ENCODE measurements around the gene TNFRSF1A. TPM values are rescaled to one million over a fixed set of nuclear protein-coding genes. Genes with fewer than 3 reads are reported as not detected.
A peak's percentile ranks its signal among the peaks of the same experiment; 100 is the strongest.
"Not testable (repeated sequence)": the region's sequence is repeated elsewhere in the genome, so short reads cannot be mapped to it uniquely, and the experiment has no call there.

Gene TNFRSF1A
- total RNA-seq, 4 donors from 2014 or later = 279 to 689 (median 317) TPM

DNA sequence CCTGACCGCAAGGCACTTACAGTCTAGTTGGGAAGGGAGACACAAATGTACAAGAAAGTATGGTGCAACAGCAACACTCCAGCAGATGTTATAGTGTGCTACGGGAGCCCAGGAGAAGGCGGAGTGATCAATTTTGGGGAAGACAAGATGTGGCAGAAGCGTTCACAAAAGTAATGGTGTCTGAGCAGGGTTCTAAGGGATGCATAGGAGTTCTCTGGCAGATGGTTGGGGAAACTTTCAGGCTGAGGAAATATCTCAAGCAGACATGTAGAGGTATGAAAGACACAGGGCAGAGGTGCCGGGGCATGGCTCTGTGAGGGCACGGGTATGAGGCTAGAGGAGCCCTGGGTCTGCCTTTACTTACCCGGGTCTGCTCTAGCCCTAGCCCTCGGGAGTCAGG is 5.1 kb upstream of the TNFRSF1A start:
- ATAC-seq (ENCODE audit: low FRiP score) = peak; percentile 1

DNA sequence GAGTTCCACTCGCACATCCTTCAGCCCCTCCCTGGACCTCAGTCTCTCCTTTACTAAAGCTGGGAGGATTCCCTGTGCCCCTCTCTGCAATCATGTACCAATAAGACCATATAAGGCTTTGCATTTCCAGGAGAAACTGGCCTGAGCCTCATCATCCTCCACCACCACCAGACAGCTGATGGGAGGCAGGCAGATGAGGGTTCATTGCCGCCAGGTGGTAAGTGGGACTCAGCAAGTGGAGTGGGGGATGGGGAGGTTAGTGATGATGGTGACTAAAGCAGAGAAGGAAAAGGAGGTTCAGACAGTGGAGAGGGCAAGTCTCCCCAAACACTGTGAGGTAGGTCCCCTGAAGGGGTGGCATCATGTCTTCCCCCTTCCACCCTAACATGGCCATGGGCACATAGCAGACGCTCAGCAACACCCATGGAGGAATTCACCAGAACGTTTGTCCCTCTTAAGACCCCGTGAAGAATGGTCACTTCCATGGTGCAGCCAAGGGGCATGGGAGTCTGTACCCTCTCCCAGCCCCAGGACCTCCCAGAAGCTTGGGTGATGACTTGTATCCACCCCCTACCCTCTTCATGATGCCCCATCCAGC is 4.5 kb upstream of the TNFRSF1A start:
- ATAC-seq (ENCODE audit: low FRiP score) (no peak), DNase-seq (ENCODE audit: low spot score) (no peak)
- no peak for TF ChIP-seq CTCF (IDR thresholded peaks at IDR 0.05)

More for the DNA sequence above, 5.1 kb upstream of the TNFRSF1A start:
- no peak for DNase-seq (ENCODE audit: low spot score)
- TF ChIP-seq CTCF (IDR thresholded peaks at IDR 0.05) = no peak

GRCh38 chr12:6345319-6346091 is 3.6 kb upstream of the TNFRSF1A start:
- DNase-seq (ENCODE audit: low spot score) (peak; percentile 68), ATAC-seq (ENCODE audit: low FRiP score) (peak; percentile 80)
- TF ChIP-seq CTCF (IDR thresholded peaks at IDR 0.05) = no peak

DNA sequence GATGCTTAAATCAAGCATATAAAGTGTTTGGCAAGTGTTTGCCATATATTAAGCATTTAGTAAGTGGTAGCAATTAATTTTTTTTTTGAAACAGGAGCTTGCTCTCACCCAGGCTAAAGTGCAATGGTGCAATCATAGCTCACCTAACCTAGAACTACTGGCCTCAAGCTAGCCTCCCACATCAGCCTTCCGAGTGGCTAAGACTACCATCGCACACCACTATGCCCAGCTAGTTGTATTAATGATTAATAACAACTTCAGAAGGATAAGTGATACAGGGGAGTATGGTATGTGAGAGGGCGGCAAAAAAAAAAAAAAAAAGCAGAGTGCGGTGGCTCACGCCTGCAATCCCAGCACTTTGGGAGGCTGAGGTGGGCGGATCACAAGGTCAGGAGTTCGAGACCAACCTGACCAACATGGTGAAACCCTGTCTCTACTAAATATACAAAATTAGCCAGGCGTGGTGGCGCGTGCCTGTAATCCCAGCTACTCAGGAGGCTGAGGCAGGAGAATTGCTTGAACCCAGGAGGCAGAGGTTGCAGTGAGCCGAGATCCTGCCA is 2.3 kb upstream of the TNFRSF1A start:
- not testable (repeated sequence) for DNase-seq (ENCODE audit: low spot score); ATAC-seq (ENCODE audit: low FRiP score)

GRCh38 chr12:6343518-6343917 is 1.6 kb upstream of the TNFRSF1A start:
- DNase-seq (ENCODE audit: low spot score) (no peak), ATAC-seq (ENCODE audit: low FRiP score) (no peak)
- TF ChIP-seq CTCF (IDR thresholded peaks at IDR 0.05) = no peak

- ATAC-seq (ENCODE audit: low FRiP score) = no peak
- TF ChIP-seq CTCF (IDR thresholded peaks at IDR 0.05) = no peak
- DNase-seq (ENCODE audit: low spot score) = no peak
Observed at GRCh38 chr12:6342140-6342889, 439 bp upstream of the TNFRSF1A start.

- no peak for TF ChIP-seq CTCF (IDR thresholded peaks at IDR 0.05)
- DNase-seq (ENCODE audit: low spot score) = no peak
Observed at GRCh38 chr12:6340745-6341416, 995 bp downstream of the TNFRSF1A start.

More at GRCh38 chr12:6340745-6341416, 995 bp downstream of the TNFRSF1A start:
- ATAC-seq (ENCODE audit: low FRiP score) = no peak
